ENCODE results near the gene RAP1B. TPM values are rescaled to one million over a fixed set of nuclear protein-coding genes. Genes with fewer than 3 reads are reported as not detected.

RAP1B gene
- total RNA-seq, 1 donor from 2014 or later = 193 TPM

DNA sequence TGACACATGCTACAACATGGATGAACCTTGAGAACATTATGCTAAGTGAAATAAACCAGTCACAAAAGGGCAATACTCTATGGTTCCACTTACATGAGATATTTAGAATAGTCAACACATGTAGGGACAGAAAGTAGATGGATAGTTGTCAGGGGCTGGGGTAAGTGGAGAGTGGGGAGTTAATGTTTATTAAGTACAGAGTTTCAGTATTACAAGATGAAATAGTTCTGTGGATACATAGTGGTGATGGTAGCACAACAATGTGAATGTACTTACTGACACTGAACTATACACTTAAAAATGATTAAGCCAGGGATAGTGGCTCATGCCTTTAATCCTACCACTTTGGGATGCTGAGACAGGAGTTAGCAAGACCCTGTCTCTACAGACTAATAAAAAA, 84.8 kb downstream of the RAP1B start:
- ATAC-seq (no peak), DNase-seq (no peak)
- H3K9me3 ChIP-seq = no peaks in the 10 kb centered on the region
- H3K27me3 ChIP-seq (ENCODE audit: low read depth) = no peaks in the 10 kb centered on the region
- TF ChIP-seq, protein P1, sequence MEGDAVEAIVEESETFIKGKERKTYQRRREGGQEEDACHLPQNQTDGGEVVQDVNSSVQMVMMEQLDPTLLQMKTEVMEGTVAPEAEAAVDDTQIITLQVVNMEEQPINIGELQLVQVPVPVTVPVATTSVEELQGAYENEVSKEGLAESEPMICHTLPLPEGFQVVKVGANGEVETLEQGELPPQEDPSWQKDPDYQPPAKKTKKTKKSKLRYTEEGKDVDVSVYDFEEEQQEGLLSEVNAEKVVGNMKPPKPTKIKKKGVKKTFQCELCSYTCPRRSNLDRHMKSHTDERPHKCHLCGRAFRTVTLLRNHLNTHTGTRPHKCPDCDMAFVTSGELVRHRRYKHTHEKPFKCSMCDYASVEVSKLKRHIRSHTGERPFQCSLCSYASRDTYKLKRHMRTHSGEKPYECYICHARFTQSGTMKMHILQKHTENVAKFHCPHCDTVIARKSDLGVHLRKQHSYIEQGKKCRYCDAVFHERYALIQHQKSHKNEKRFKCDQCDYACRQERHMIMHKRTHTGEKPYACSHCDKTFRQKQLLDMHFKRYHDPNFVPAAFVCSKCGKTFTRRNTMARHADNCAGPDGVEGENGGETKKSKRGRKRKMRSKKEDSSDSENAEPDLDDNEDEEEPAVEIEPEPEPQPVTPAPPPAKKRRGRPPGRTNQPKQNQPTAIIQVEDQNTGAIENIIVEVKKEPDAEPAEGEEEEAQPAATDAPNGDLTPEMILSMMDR (IDR thresholded peaks at IDR 0.05) = no peak
- peaks cover 89% of the 10 kb centered on the region for H3K36me3 ChIP-seq
- H3K4me3 ChIP-seq = no peak overlapping the region
- intact Hi-C loops (cut with DNase I) = no loop called here
- H3K4me1 ChIP-seq = no peaks in the 10 kb centered on the region
- no peak overlapping the region for H3K27ac ChIP-seq

DNA sequence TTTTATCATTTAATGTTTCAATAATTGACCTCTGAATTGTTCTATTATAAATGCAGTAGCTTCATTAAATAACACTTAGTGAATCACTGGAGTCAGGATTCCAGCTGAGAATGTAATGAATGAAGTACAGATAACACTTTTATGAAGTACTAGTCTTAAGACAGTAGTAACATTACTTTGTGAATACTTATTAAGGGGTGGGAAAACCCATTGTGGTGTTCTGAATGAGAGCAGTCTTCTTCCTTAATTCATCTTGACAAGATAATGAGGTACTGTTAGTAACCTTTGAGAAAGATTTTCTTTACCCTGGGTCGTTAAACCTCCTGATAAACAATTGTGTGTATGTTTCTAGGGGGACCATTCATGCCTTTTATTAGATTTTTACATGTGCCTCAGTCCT, 88.8 kb downstream of the RAP1B start:
- Histone ChIP-seq H3K27me3 (ENCODE audit: low read depth) (no peaks in the 10 kb centered on the region), H3K27ac (no peak overlapping the region), H3K4me1 (no peaks in the 10 kb centered on the region), H3K9me3 (no peaks in the 10 kb centered on the region), H3K36me3 (peaks cover 94% of the 10 kb centered on the region), H3K4me3 (no peak overlapping the region)
- TF ChIP-seq, protein P1 (IDR thresholded peaks at IDR 0.05) = no peak
- DNase-seq (no peak), ATAC-seq (no peak)
- intact Hi-C loops (cut with DNase I) = no loop called here

Other genes starting within 250 kb of the RAP1B start
- 30.2 TPM for gene NUP107, start 76.1 kb downstream of the RAP1B start, total RNA-seq
- 16.5 TPM for gene SLC35E3, start 135.3 kb downstream of the RAP1B start, total RNA-seq
- gene MDM2, start 197.3 kb downstream of the RAP1B start, total RNA-seq = 136 TPM